SK-N-SH (cell line): ENCODE measurements around the gene ZBTB33. TPM values are rescaled to one million over a fixed set of nuclear protein-coding genes. Genes with fewer than 3 reads are reported as not detected.

Experiments used
- CTCF ChIA-PET: fragments of 300-600, 350-600 bp; formaldehyde crosslinking; extraction: SDS; loops from one replicate; lab custom pipeline; 2021; lab: Yijun Ruan, JAX
- POLR2A ChIA-PET: fragments of 350-600 bp; sonication (Branson Sonifier 250); formaldehyde crosslinking; extraction: SDS; loops from one replicate; lab custom pipeline; 2020; ENCODE audit warnings: antibody characterized with exemption, inconsistent platforms; lab: Yijun Ruan, JAX
- DNase-seq: peaks from one replicate; pipeline ENCODE4 v3.0.0; 2012
- H2AFZ ChIP-seq: fragments of 200-600 bp; sonication (generic); 2 replicates; pipeline ENCODE4 v1.8.1; 2016; ENCODE audit warnings: antibody characterized with exemption, mild to moderate bottlenecking, low read depth
- H3F3A ChIP-seq: fragments of 200-600 bp; sonication (generic); replicated peaks from 2 replicates; pipeline ENCODE3; 2016; ENCODE audit warnings: antibody characterized with exemption, mild to moderate bottlenecking; ENCODE audit not compliant: insufficient read depth
- H3K27ac ChIP-seq, 2 experiments: fragments of 200-500 bp in 1 of 2; fragments of 200-600 bp in 1 of 2; sonication (Bioruptor generic) in 1 of 2; sonication (generic), shearing (Covaris generic) in 1 of 2; 2 replicates each; pipeline versions ENCODE4 v1.5.1 to v1.6.1; 2014 to 2016; ENCODE audit warnings: low read depth in 2 of 2, inconsistent platforms in 1 of 2, low read length in 1 of 2, mild to moderate bottlenecking in 1 of 2, mixed read lengths in 1 of 2
- H3K27me3 ChIP-seq: fragments of 200-600 bp; sonication (generic), shearing (Covaris generic); 2 replicates; pipeline ENCODE4 v1.6.1; 2016; ENCODE audit warnings: mixed run types; ENCODE audit not compliant: insufficient read depth
- H3K36me3 ChIP-seq, 2 experiments: fragments of 200-500 bp in 1 of 2; fragments of 200-600 bp in 1 of 2; sonication (Bioruptor generic) in 1 of 2; sonication (generic) in 1 of 2; replicated peaks in 1 of 2; 2 replicates each; pipeline versions ENCODE3 to v1.5.1; 2014 to 2016; ENCODE audit warnings: low read length in 1 of 2, mild to moderate bottlenecking in 1 of 2; ENCODE audit not compliant: insufficient read depth in 2 of 2, control insufficient read depth in 1 of 2
- H3K4me1 ChIP-seq, 2 experiments: fragments of 200-500 bp in 1 of 2; fragments of 200-600 bp in 1 of 2; sonication (Bioruptor generic) in 1 of 2; sonication (generic), shearing (Covaris generic) in 1 of 2; 2 replicates each; pipeline versions ENCODE4 v1.5.1 to v1.6.1; 2014 to 2016; ENCODE audit warnings: low read depth in 1 of 2, low read length in 1 of 2, mixed run types in 1 of 2; ENCODE audit not compliant: insufficient read depth in 2 of 2, control insufficient read depth in 1 of 2
- H3K4me2 ChIP-seq: fragments of 200-600 bp; sonication (generic), shearing (Covaris generic); 2 replicates; pipeline ENCODE4 v1.6.1; 2017; ENCODE audit warnings: mixed run types
- H3K4me3 ChIP-seq, 2 experiments: fragments of 200-500 bp in 1 of 2; fragments of 200-600 bp in 1 of 2; sonication (Bioruptor generic) in 1 of 2; sonication (generic), shearing (Covaris generic) in 1 of 2; 2 replicates each; pipeline versions ENCODE4 v1.5.1 to v1.8.1; 2014 to 2016; ENCODE audit warnings: low read depth in 2 of 2, inconsistent platforms in 1 of 2, low read length in 1 of 2, mild to moderate bottlenecking in 1 of 2, mixed read lengths in 1 of 2, moderate library complexity in 1 of 2
- H3K79me2 ChIP-seq: fragments of 200-600 bp; sonication (generic); 2 replicates; pipeline ENCODE4 v1.8.1; 2017; ENCODE audit warnings: mild to moderate bottlenecking; ENCODE audit not compliant: insufficient read depth
- H3K9ac ChIP-seq: fragments of 200-600 bp; sonication (generic); 2 replicates; pipeline ENCODE4 v1.6.1; 2017; ENCODE audit warnings: mixed run types
- H3K9me2 ChIP-seq: fragments of 200-600 bp; sonication (generic); 2 replicates; pipeline ENCODE4 v1.6.1; 2017; ENCODE audit warnings: mixed run types
- H3K9me3 ChIP-seq: fragments of 200-600 bp; sonication (generic); 2 replicates; pipeline ENCODE4 v1.6.1; 2017; ENCODE audit warnings: mixed run types, mild to moderate bottlenecking, moderate library complexity
- H4K20me1 ChIP-seq: fragments of 200-600 bp; sonication (generic); 2 replicates; pipeline ENCODE4 v1.6.1; 2017; ENCODE audit warnings: mild to moderate bottlenecking, mixed run types; ENCODE audit not compliant: insufficient read depth
- CTCF ChIP-seq: fragments of 200-600 bp; sonication (generic); IDR thresholded peaks from 2 replicates; pipeline ENCODE4 v1.6.1; 2017; ENCODE audit warnings: antibody characterized with exemption, mild to moderate bottlenecking, moderate library complexity
- EP300 ChIP-seq, 2 experiments: IDR thresholded peaks; 2 replicates each; pipeline versions ENCODE4 v1.4.0 to v1.6.1; 2012; ENCODE audit warnings: borderline replicate concordance in 1 of 2, low read depth in 1 of 2, low read length in 1 of 2
- EZH2phosphoT487 ChIP-seq: fragments of 200-600 bp; sonication (generic); IDR thresholded peaks from 2 replicates; pipeline ENCODE4 v1.6.1; 2017; ENCODE audit warnings: low read depth, mixed run types, mild to moderate bottlenecking, antibody characterized with exemption, moderate library complexity, borderline replicate concordance
- GABPA ChIP-seq: IDR thresholded peaks from 2 replicates; pipeline ENCODE4 v1.4.0; 2012; ENCODE audit warnings: low read depth, mild to moderate bottlenecking
- GATA2 ChIP-seq: sonication (generic); formaldehyde crosslinking; IDR thresholded peaks from 2 replicates; pipeline ENCODE4 v1.5.0; 2020; ENCODE audit warnings: mild to moderate bottlenecking, missing genetic modification reagents
- JUND ChIP-seq: IDR thresholded peaks from 2 replicates; pipeline ENCODE4 v1.4.0; 2012
- MAX ChIP-seq: IDR thresholded peaks from 2 replicates; pipeline ENCODE4 v1.4.0; 2012; ENCODE audit warnings: low read depth
- MEF2A ChIP-seq: IDR thresholded peaks from 2 replicates; pipeline ENCODE4 v1.4.0; 2012; ENCODE audit warnings: low read depth, borderline replicate concordance
- NRF1 ChIP-seq: IDR thresholded peaks from 2 replicates; pipeline ENCODE4 v1.6.1; 2012; ENCODE audit warnings: low read depth, mild to moderate bottlenecking, low read length
- POLR2AphosphoS5 ChIP-seq: IDR thresholded peaks from 2 replicates; pipeline ENCODE4 v1.6.1; 2012; ENCODE audit warnings: low read depth, low read length
- RAD21 ChIP-seq: IDR thresholded peaks from 2 replicates; pipeline ENCODE4 v1.6.1; 2012; ENCODE audit warnings: mild to moderate bottlenecking, low read length
- TEAD4 ChIP-seq: IDR thresholded peaks from 2 replicates; pipeline ENCODE4 v1.4.0; 2012; ENCODE audit warnings: mild to moderate bottlenecking, borderline replicate concordance; ENCODE audit not compliant: insufficient read depth
- USF1 ChIP-seq: IDR thresholded peaks from 2 replicates; pipeline ENCODE4 v1.4.0; 2012; ENCODE audit warnings: low read depth, borderline replicate concordance
- USF2 ChIP-seq: fragments of 150-350 bp; IDR thresholded peaks from 2 replicates; pipeline ENCODE4 v1.6.1; 2017; ENCODE audit warnings: antibody characterized with exemption, low read length, low read depth, borderline replicate concordance
- YY1 ChIP-seq: IDR thresholded peaks from 2 replicates; pipeline ENCODE4 v1.4.0; 2012; ENCODE audit warnings: low read depth, mild to moderate bottlenecking
- whole genome bisulfite sequencing: methylation state at CpG from one replicate; pipeline ENCODE4 v1.1.6; 2017; ENCODE audit warnings: low lambda C conversion rate; 5-methylcytosine and 5-hydroxymethylcytosine counted together
- polyA plus RNA-seq, 3 experiments: library from polyadenylated mRNA; depleted of rRNA; stranded (reverse); fragments of >200 nt; gene quantifications; 2 replicates each; pipeline ENCODE4 v1.2.3, GENCODE V29; 2012

ZBTB33 gene
- polyA plus RNA-seq, 1 of the 3 experiments (the other 2 are of a cell fraction), result 1.2 TPM

- Histone ChIP-seq H3F3A (no peaks in the 10 kb centered on the region), H2AFZ (no peak overlapping the region), H3K36me3 (no peaks in the 10 kb centered on the region), H3K9me3 (no peaks in the 10 kb centered on the region), H4K20me1 (no peaks in the 10 kb centered on the region), H3K4me3 (no peak overlapping the region), H3K4me1 (peaks cover 0 to 2% of the 10 kb centered on the region in 2 experiments; a peak in 2 of 4 replicates), H3K9me2 (no peaks in the 10 kb centered on the region), H3K27me3 (peaks cover 10% of the 10 kb centered on the region), H3K27ac (no peak overlapping the region), H3K9ac (no peak overlapping the region), H3K4me2 (no peak overlapping the region), H3K79me2 (no peaks in the 10 kb centered on the region)
- WGBS, result 12% methylated on average over 2 of the region's 2 CpGs
- ChIA-PET POLR2A (no interaction called here), CTCF (no interaction called here)
- DNase-seq, result no peak
- TF ChIP-seq TEAD4, result no peak
- TF ChIP-seq USF2, result no peak
- no peak for TF ChIP-seq NRF1
- TF ChIP-seq GATA2 (CRISPR knock-in tag), result no peak
- TF ChIP-seq GABPA, result no peak
- no peak for TF ChIP-seq YY1
- no peak for TF ChIP-seq MAX
- no peak for TF ChIP-seq POLR2AphosphoS5
- TF ChIP-seq EP300 (IDR thresholded peaks at IDR 0.05; ENCODE audit: borderline replicate concordance in 1 of 2, low read depth in 1 of 2, low read length in 1 of 2), result no peak
- TF ChIP-seq CTCF, result no peak
- no peak for TF ChIP-seq USF1
These were observed 24.3 kb downstream of the ZBTB33 start for GRCh38 chrX:120274958-120275357.

GRCh38 chrX:120281021-120281624, 30.5 kb downstream of the ZBTB33 start:
- H3K9me3 ChIP-seq, result no peaks in the 10 kb centered on the region
- no peaks in the 10 kb centered on the region for H3K4me1 ChIP-seq
- no peak for DNase-seq
- no peak overlapping the region for H3K9ac ChIP-seq
- no peak overlapping the region for H2AFZ ChIP-seq
- ChIA-PET POLR2A (no interaction called here), CTCF (interaction anchor here (1.5 kb wide), 1 partner anchor 29 kb away, joined by 3 read pairs; no protein-coding TSS in a partner anchor)
- no peak overlapping the region for H3K4me2 ChIP-seq
- 34% methylated on average over 10 of the region's 10 CpGs for WGBS
- no peak for TF ChIP-seq JUND
- TF ChIP-seq EZH2phosphoT487, result no peak
- no peak for TF ChIP-seq RAD21
- TF ChIP-seq CTCF, result no peak
- no peak for TF ChIP-seq MEF2A
- no peaks in the 10 kb centered on the region for H3K79me2 ChIP-seq
- H3F3A ChIP-seq, result no peaks in the 10 kb centered on the region
- peaks cover 22% of the 10 kb centered on the region for H3K27me3 ChIP-seq
- no peak overlapping the region for H3K27ac ChIP-seq
- no peaks in the 10 kb centered on the region for H4K20me1 ChIP-seq
- H3K4me3 ChIP-seq, result no peak overlapping the region
- no peaks in the 10 kb centered on the region for H3K9me2 ChIP-seq
- H3K36me3 ChIP-seq, result no peaks in the 10 kb centered on the region
